MCF 10A (cell line): ENCODE measurements around the gene LHX4. TPM values are rescaled to one million over a fixed set of nuclear protein-coding genes. Genes with fewer than 3 reads are reported as not detected.
A peak's percentile ranks its signal among the peaks of the same experiment; 100 is the strongest.

Source experiments
- BruUV-seq: library from RNA; stranded (reverse); fragments of 400-500 nt; replicated peaks from 2 replicates; lab custom pipeline; 2021; lab: Mats Ljungman, UMichigan
- CTCF ChIA-PET: fragments of 300-600 bp; sonication (Branson Sonifier 250); formaldehyde crosslinking; extraction: SDS; loops from one replicate; lab custom pipeline; 2021; ENCODE audit warnings: antibody characterized with exemption, inconsistent platforms; lab: Yijun Ruan, JAX
- POLR2A ChIA-PET: fragments of 300-600, 350-650 bp; sonication (Branson Sonifier 250); formaldehyde crosslinking; extraction: SDS; loops from one replicate; lab custom pipeline; 2020; ENCODE audit warnings: antibody characterized with exemption, inconsistent platforms; lab: Yijun Ruan, JAX
- DNase-seq: peaks from one replicate; pipeline ENCODE4 v3.0.0-alpha.2; 2018; ENCODE audit not compliant: unreplicated experiment
- H3K27ac Mint-ChIP-seq: one replicate; pipeline ENCODE4 v1.8.0; 2022; ENCODE audit warnings: mild to moderate bottlenecking, low read depth, mixed read lengths; ENCODE audit not compliant: unreplicated experiment
- H3K27me3 Mint-ChIP-seq: one replicate; pipeline ENCODE4 v1.8.0; 2022; ENCODE audit warnings: mixed read lengths; ENCODE audit not compliant: insufficient read depth, unreplicated experiment
- H3K36me3 Mint-ChIP-seq: one replicate; pipeline ENCODE4 v1.8.0; 2022; ENCODE audit warnings: mild to moderate bottlenecking, moderate library complexity, mixed read lengths; ENCODE audit not compliant: insufficient read depth, unreplicated experiment
- H3K4me1 Mint-ChIP-seq: one replicate; pipeline ENCODE4 v1.8.0; 2022; ENCODE audit warnings: mixed read lengths; ENCODE audit not compliant: insufficient read depth, unreplicated experiment
- H3K4me3 Mint-ChIP-seq: one replicate; pipeline ENCODE4 v1.8.0; 2022; ENCODE audit warnings: mild to moderate bottlenecking, moderate library complexity, mixed read lengths; ENCODE audit not compliant: unreplicated experiment
- H3K9me3 Mint-ChIP-seq: one replicate; pipeline ENCODE4 v1.8.0; 2022; ENCODE audit warnings: mixed read lengths; ENCODE audit not compliant: unreplicated experiment
- CTCF ChIP-seq: fragments of 200-600 bp; IDR thresholded peaks from one replicate; pipeline ENCODE4 v1.8.0; 2022; ENCODE audit warnings: antibody characterized with exemption, mild to moderate bottlenecking; ENCODE audit not compliant: unreplicated experiment
- intact Hi-C: fragments of 100-400 bp; cut with micrococcal nuclease; formaldehyde crosslinking; loops from 2 replicates; pipeline ENCODE4 v1.14.1; 2022
- total RNA-seq: library from RNA; stranded (reverse); gene quantifications from 2 replicates; pipeline ENCODE4 v1.2.3, GENCODE V29; 2022

LHX4 gene
- total RNA-seq, 1 experiment from 2014 or later: not detected

- CTCF ChIA-PET: interaction anchor here (0.6 to 8.9 kb wide), 4 partner anchors 16 to 300 kb away, joined by 3 to 174 read pairs (median 16); no protein-coding TSS in a partner anchor
- no peak for TF ChIP-seq CTCF
- H3K36me3 Mint-ChIP-seq: peaks cover 45% of the 10 kb centered on the region
- no peaks in the 10 kb centered on the region for H3K27me3 Mint-ChIP-seq
- no peak for DNase-seq
- no peaks in the 10 kb centered on the region for H3K9me3 Mint-ChIP-seq
- peaks cover 5% of the 10 kb centered on the region for H3K4me1 Mint-ChIP-seq
- POLR2A ChIA-PET: no interaction called here
- intact Hi-C loops: no loop called here
- BruUV-seq: no TSS peak
- no peak overlapping the region for H3K4me3 Mint-ChIP-seq
- no peak overlapping the region for H3K27ac Mint-ChIP-seq
Observed at GRCh38 chr1:180182643-180183311, 47.3 kb upstream of the LHX4 start.

GRCh38 chr1:180183426-180183825 lies 46.6 kb upstream of the LHX4 start:
- ChIA-PET POLR2A (interaction anchor here (0.6 to 1.2 kb wide), 2 partner anchors 60 to 262 kb away, joined by 3 read pairs; no protein-coding TSS in a partner anchor), CTCF (interaction anchor here (1.1 to 8.9 kb wide), 4 partner anchors 16 to 299 kb away, joined by 3 to 174 read pairs (median 16); no protein-coding TSS in a partner anchor)
- no TSS peak for BruUV-seq
- H3K9me3 Mint-ChIP-seq: no peaks in the 10 kb centered on the region
- peak overlapping the region; percentile 2 for H3K27ac Mint-ChIP-seq
- peaks cover 5% of the 10 kb centered on the region for H3K4me1 Mint-ChIP-seq
- H3K4me3 Mint-ChIP-seq: no peak overlapping the region
- TF ChIP-seq CTCF: no peak
- no peak for DNase-seq
- peaks cover 52% of the 10 kb centered on the region for H3K36me3 Mint-ChIP-seq
- H3K27me3 Mint-ChIP-seq: no peaks in the 10 kb centered on the region
- intact Hi-C loops: no loop called here

GRCh38 chr1:180184041-180184440 lies 46.0 kb upstream of the LHX4 start:
- Mint-ChIP-seq H3K4me1 (no peaks in the 10 kb centered on the region), H3K27ac (peak overlapping the region; percentile 2), H3K36me3 (peaks cover 58% of the 10 kb centered on the region), H3K9me3 (no peaks in the 10 kb centered on the region), H3K4me3 (no peak overlapping the region), H3K27me3 (no peaks in the 10 kb centered on the region)
- ChIA-PET POLR2A (interaction anchor here (1.2 kb wide), 1 partner anchor 60 kb away, joined by 3 read pairs; no protein-coding TSS in a partner anchor), CTCF (interaction anchor here (1.1 to 8.9 kb wide), 6 partner anchors 16 to 477 kb away, joined by 3 to 174 read pairs (median 9); no protein-coding TSS in a partner anchor)
- no TSS peak for BruUV-seq
- TF ChIP-seq CTCF: no peak
- intact Hi-C loops: no loop called here
- no peak for DNase-seq

GRCh38 chr1:180185281-180185680 lies 44.8 kb upstream of the LHX4 start:
- no peak for DNase-seq
- no peak overlapping the region for H3K27ac Mint-ChIP-seq
- ChIA-PET CTCF (interaction anchor here (0.6 to 8.9 kb wide), 10 partner anchors 15 to 370 kb away, joined by 3 to 174 read pairs (median 5); no protein-coding TSS in a partner anchor), POLR2A (no interaction called here)
- BruUV-seq: no TSS peak
- no peaks in the 10 kb centered on the region for H3K9me3 Mint-ChIP-seq
- no peaks in the 10 kb centered on the region for H3K4me1 Mint-ChIP-seq
- H3K4me3 Mint-ChIP-seq: no peak overlapping the region
- intact Hi-C loops: loop anchor here (5.0 kb wide), 1 partner anchor 52 kb away; no protein-coding TSS in a partner anchor
- H3K36me3 Mint-ChIP-seq: peaks cover 68% of the 10 kb centered on the region
- H3K27me3 Mint-ChIP-seq: no peaks in the 10 kb centered on the region
- no peak for TF ChIP-seq CTCF
